Stomach smooth muscle (tissue), 2 donors: ENCODE measurements around the gene LMBRD1.
"Not testable (repeated sequence)": the region's sequence is repeated elsewhere in the genome, so short reads cannot be mapped to it uniquely, and the experiment has no call there.

ENCODE experiments used
- H3K27ac ChIP-seq: one replicate; pipeline ENCODE4 v1.7.0; 2013; ENCODE audit warnings: mild to moderate bottlenecking, low read length, inconsistent platforms
- H3K27me3 ChIP-seq, 2 donors: one replicate each; pipeline ENCODE4 v1.7.0; 2013; ENCODE audit warnings: low read length in 2 of 2; ENCODE audit not compliant: insufficient read depth in 2 of 2, control insufficient read depth in 1 of 2
- H3K36me3 ChIP-seq, 2 donors: one replicate each; pipeline ENCODE4 v1.7.0; 2013; ENCODE audit warnings: low read length in 2 of 2; ENCODE audit not compliant: control insufficient read depth in 2 of 2, insufficient read depth in 2 of 2
- H3K4me1 ChIP-seq: one replicate; pipeline ENCODE4 v1.7.0; 2013; ENCODE audit warnings: low read length; ENCODE audit not compliant: control insufficient read depth, insufficient read depth
- H3K4me3 ChIP-seq, 2 donors: one replicate each; pipeline ENCODE4 v1.7.0; 2013; ENCODE audit warnings: low read length in 2 of 2
- H3K9ac ChIP-seq, 2 donors: one replicate each; pipeline ENCODE4 v1.7.0; 2013; ENCODE audit warnings: low read length in 2 of 2, mild to moderate bottlenecking in 1 of 2
- H3K9me3 ChIP-seq, 2 donors: one replicate each; pipeline ENCODE4 v1.7.0; 2013; ENCODE audit warnings: low read length in 2 of 2; ENCODE audit not compliant: control insufficient read depth in 2 of 2
- donor health status: healthy.
- donor health status: Pancreatic carcinoma.

The LMBRD1 gene

DNA sequence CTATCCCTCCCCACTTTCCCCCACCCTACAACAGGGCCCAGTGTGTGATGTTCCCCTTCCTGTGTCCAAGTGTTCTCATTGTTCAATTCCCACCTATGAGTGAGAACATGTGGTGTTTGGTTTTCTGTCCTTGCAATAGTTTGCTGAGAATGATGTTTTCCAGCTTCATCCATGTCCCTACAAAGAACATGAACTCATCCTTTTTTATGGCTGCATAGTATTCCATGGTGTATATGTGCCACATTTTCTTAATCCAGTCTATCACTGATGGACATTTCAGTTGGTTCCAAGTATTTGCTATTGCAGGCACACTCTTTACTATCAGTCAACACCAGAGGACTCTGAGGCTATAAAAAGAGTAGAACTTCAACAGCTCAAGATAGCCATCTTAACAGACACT, 2.0 kb upstream of the LMBRD1 start:
- not testable (repeated sequence) for H3K9me3 ChIP-seq, H3K4me1 ChIP-seq, H3K9ac ChIP-seq, H3K36me3 ChIP-seq, H3K4me3 ChIP-seq, H3K27ac ChIP-seq, H3K27me3 ChIP-seq

DNA sequence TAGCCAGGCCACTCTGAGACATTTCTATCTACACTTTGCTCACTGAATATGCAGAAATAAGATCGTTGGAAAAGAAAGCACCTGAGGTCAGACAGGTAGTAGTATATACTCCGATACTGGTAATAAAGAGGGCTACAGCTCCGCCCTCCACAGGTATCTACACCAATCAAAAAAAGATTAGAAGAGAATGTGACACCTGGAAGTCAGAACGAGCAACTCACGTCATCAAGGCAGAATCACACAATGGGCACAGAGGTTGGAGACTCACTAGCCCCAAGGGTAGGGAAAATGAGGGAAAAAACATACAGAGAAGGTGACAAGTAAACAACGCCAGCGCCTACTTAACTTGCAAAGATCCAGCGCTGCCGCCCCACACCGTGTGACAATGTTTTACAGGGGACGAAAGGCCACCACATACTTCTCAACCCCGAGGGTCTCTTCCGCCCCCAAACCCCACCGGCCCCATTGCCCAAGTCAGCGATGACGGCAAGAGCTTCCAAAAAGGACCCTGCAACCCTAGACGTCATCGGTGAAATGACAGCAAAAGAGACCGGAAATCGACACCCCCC, 653 bp downstream of the LMBRD1 start:
- peak overlapping the region; percentile 82 to 87 for H3K4me3 ChIP-seq
- peak overlapping the region; percentile 96 for H3K27ac ChIP-seq
- H3K9me3 ChIP-seq, result no peaks in the 10 kb centered on the region
- H3K9ac ChIP-seq, result peak overlapping the region; percentile 84 to 98
- H3K4me1 ChIP-seq, result peaks cover 3% of the 10 kb centered on the region
- no peaks in the 10 kb centered on the region for H3K27me3 ChIP-seq
- H3K36me3 ChIP-seq, result no peaks in the 10 kb centered on the region

DNA sequence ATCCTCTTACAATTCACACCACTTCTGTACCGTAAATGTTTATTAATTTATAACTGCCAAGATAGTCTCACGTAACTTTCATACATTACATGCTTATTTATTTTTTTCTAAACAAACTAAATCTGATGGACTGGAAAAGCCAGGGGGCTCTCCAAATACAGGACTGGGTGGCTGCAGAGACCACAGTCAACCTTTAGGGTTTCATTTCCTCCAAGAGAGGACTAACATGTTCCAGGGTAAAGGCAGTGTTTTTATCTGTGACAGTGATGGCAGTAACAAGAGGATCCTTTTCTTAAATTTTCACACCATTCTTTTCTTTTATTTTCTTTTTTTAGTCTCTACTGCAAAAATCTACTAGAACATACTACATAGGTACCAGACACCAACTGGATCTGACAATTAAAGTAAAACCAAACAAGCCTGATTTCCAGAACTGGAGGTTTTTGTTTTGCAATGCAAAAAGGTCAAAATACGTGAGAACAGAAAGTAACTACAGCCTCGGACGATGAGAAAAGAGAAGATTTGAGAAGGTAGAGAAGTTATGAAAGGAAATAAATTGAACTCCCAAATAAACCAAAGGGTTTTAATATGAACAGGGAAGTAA, 1.2 kb downstream of the LMBRD1 start:
- Histone ChIP-seq H3K4me1 (peaks cover 3% of the 10 kb centered on the region), H3K9me3 (no peaks in the 10 kb centered on the region), H3K4me3 (peak overlapping the region; percentile 82 to 87), H3K9ac (peak overlapping the region; percentile 84 to 98), H3K36me3 (no peaks in the 10 kb centered on the region), H3K27ac (peak overlapping the region; percentile 96), H3K27me3 (no peaks in the 10 kb centered on the region)

DNA sequence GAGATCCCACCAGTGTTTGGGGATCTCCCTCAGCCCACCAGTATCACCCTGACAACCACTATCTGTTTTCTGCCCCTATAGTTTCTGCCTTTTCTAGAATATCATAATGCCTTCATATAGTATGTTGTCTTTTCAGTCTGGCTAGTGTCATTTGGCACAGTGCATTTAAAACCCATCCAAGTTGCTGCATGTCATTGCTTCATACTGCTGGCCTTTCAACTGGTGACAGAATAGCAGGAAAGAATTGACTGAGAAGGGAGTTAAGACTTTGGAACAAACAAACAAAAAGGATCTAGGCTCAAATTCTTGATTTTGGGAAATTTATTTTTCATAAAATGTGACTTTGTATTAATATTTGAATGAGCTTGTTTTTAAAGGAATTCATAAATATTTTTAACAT, 4.5 kb downstream of the LMBRD1 start:
- no peaks in the 10 kb centered on the region for H3K27me3 ChIP-seq
- no peak overlapping the region for H3K9ac ChIP-seq
- no peak overlapping the region for H3K4me3 ChIP-seq
- H3K9me3 ChIP-seq, result no peaks in the 10 kb centered on the region
- no peaks in the 10 kb centered on the region for H3K36me3 ChIP-seq
- no peaks in the 10 kb centered on the region for H3K4me1 ChIP-seq
- H3K27ac ChIP-seq, result peak overlapping the region; percentile 46

DNA sequence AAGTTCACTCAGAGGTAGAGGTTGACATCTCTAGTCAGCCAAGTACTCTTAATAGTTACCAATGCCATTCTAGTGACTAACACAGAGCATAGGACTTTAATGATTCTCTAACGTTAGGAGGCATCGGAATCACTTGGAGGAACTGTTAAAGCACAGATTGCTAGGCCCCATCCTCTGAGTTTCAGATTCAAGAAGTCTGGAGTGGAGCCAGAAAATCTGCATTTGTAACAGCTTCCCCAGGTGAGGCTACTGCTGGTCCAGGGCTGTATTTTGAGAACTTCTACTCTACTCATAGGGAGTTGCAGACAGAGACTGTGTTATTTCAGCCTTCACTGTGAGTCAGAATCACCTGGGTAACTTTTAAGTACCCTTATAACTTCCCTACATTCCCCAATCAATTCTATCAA, 5.7 kb downstream of the LMBRD1 start:
- Histone ChIP-seq H3K27ac (peak overlapping the region; percentile 46), H3K4me1 (no peaks in the 10 kb centered on the region)

DNA sequence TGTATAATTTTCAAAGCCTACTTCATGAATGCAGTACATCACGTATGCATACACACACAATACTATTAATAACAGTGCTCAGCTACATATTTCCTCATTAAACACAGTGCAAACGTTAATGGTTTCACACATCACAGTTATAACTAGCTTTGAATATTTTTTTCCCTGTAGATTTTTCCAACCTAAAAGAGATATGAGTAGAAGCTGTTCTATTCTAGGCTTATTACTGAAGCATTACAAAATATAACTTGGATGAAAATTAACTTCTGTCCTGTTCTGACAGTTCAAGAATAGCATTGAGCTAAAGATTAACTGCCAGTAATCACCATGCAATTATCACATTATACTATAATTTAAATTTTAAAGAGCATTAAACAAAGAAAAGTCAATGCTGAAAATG, 6.2 kb downstream of the LMBRD1 start:
- H3K36me3 ChIP-seq, result no peaks in the 10 kb centered on the region
- H3K27me3 ChIP-seq, result no peaks in the 10 kb centered on the region
- no peaks in the 10 kb centered on the region for H3K9me3 ChIP-seq
- H3K4me3 ChIP-seq, result no peak overlapping the region
- peak overlapping the region; percentile 46 for H3K27ac ChIP-seq
- no peak overlapping the region for H3K9ac ChIP-seq
- H3K4me1 ChIP-seq, result no peaks in the 10 kb centered on the region

More for the DNA sequence above, 5.7 kb downstream of the LMBRD1 start:
- Histone ChIP-seq H3K4me3 (no peak overlapping the region), H3K9ac (peak overlapping the region in 1 of 2 donors; percentile 2), H3K27me3 (no peaks in the 10 kb centered on the region), H3K9me3 (no peaks in the 10 kb centered on the region), H3K36me3 (no peaks in the 10 kb centered on the region)

DNA sequence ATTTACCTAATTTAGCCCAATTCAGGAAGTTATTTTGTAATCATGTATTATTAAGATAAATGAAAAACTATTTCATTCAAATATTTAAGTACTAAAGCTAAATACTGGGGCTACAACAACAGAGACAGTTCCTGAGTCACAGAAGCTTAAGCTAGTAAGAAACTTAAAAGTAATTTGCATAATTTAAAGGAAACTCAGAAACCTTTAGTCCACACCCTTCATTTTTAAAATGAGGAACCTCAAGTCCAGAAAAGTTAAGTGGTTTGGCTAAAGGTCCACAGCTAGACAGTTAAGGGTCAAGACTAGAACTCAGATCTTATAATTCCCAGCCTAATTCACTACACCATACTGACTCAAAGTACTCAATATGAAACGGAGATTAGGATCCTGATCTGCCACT, 7.2 kb downstream of the LMBRD1 start:
- no peaks in the 10 kb centered on the region for H3K27me3 ChIP-seq
- no peak overlapping the region for H3K9ac ChIP-seq
- no peaks in the 10 kb centered on the region for H3K9me3 ChIP-seq
- no peak overlapping the region for H3K4me3 ChIP-seq
- no peaks in the 10 kb centered on the region for H3K36me3 ChIP-seq
- peaks cover 4% of the 10 kb centered on the region for H3K4me1 ChIP-seq
- no peak overlapping the region for H3K27ac ChIP-seq

DNA sequence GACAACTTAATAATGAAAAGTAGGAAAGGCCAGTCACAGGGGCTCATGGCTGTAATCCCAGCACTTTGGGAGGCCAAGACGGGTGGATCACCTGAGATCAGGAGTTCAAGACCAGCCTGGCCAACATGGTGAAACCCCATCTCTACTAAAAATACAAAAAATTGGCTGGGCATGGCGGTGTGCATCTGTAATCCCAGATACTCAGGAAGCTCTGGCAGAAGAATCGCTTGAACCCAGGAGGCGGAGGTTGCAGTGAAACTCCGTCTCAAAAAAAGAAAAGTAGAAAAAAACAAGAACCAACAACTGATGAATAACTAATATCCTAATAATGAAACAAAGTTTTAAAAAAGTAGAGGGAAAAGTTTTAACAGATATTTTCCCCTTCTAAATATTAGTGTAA, 9.4 kb downstream of the LMBRD1 start:
- not testable (repeated sequence) for H3K27ac ChIP-seq, H3K9me3 ChIP-seq, H3K4me1 ChIP-seq, H3K4me3 ChIP-seq, H3K9ac ChIP-seq, H3K27me3 ChIP-seq, H3K36me3 ChIP-seq

DNA sequence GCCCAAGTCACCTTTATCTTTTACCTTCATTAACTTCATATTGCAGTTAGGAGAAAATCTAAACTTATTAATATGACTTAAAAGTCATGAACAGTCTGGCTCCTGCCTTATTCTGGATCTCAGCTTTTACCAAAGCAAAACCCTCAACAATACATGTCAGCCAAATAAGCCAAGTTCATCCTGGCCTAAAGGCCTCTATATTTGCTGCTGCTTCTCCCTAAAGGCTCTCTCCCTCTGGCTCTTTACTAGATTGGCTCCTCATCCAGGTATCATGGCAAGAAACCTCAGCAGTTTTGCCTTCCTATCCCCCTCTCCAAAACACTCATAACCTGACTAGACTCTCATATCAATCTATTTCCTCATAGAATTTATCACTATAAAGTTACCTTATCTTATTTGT, 11.1 kb downstream of the LMBRD1 start:
- Histone ChIP-seq H3K27ac (no peak overlapping the region), H3K27me3 (no peaks in the 10 kb centered on the region), H3K36me3 (no peaks in the 10 kb centered on the region), H3K9me3 (no peaks in the 10 kb centered on the region), H3K4me3 (no peak overlapping the region), H3K4me1 (peaks cover 9% of the 10 kb centered on the region), H3K9ac (no peak overlapping the region)

DNA sequence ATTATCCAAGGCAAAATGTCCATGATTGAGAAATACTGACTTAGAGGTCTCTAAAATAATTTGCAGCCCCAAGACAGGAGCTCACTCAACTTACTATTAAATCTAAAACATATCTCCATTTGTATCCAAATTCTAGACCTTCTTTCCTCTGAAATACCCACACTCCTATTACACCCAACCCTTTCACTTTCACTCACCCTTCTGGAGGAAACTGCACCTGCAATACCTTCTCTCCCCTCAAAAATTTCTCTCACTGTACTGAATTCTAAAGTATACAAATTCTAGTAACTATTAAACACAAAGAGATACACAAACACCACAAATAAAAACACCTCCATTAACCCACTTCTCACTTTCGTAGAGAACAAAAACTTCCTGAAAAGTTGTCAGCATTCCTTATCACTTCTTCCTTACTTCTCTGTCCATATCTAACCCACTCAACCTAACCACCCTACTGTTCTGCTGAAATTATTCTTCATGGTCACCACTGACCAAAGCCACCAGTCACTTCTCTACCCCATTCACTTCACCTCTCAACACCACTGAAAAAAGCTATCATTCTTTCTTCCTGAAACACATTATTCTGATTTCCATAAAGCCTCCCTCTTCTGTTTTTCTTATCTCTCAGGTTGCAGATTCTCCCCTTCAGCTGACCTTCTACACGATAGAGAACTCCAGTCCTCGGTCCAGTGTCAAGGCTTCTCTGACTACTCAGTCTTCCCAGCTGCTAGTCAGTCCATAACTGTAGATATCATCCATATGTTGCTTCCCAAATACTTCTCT, 12.0 kb downstream of the LMBRD1 start:
- no peaks in the 10 kb centered on the region for H3K27me3 ChIP-seq
- peaks cover 9% of the 10 kb centered on the region for H3K4me1 ChIP-seq
- H3K9ac ChIP-seq, result no peak overlapping the region
- H3K9me3 ChIP-seq, result no peaks in the 10 kb centered on the region
- no peaks in the 10 kb centered on the region for H3K36me3 ChIP-seq
- H3K27ac ChIP-seq, result peak overlapping the region; percentile 1
- no peak overlapping the region for H3K4me3 ChIP-seq

DNA sequence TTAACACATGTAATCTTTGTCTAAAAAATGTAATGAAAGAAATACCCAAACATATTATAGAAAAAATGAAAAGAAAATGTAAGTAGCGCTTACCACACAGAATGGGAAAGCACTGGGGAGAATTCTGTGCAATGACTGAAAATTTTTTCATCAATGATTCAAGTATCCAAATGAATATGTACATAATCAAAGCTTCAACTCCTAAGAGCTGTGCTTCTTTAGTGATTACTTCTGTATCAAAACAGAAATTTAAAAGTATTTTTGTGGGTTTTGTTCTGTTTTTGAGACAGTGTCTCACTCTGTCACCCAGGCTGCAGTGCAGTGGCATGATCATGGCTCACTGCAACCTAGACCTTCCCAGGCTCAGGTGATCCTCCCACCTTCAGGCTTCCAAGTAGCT, 13.7 kb downstream of the LMBRD1 start:
- H3K4me3 ChIP-seq, result no peak overlapping the region
- H3K36me3 ChIP-seq, result no peaks in the 10 kb centered on the region
- no peak overlapping the region for H3K9ac ChIP-seq
- H3K27ac ChIP-seq, result no peak overlapping the region
- H3K4me1 ChIP-seq, result peaks cover 9% of the 10 kb centered on the region
- no peaks in the 10 kb centered on the region for H3K9me3 ChIP-seq
- no peaks in the 10 kb centered on the region for H3K27me3 ChIP-seq
